Trophoblast cell (in vitro differentiated cells and primary cell): Measurements from ENCODE around the gene ZNF579.

ENCODE experiments used
- DNase-seq, 2 donors: peaks; one replicate each; pipeline ENCODE4 v3.0.0-alpha.2; 2016
- H2AFZ ChIP-seq: 2 replicates; pipeline ENCODE4 v1.6.1; 2013; ENCODE audit warnings: low read length, moderate library complexity, mild to moderate bottlenecking; ENCODE audit not compliant: insufficient read depth, poor library complexity
- H2AK5ac ChIP-seq: 2 replicates; pipeline ENCODE4 v1.6.1; 2013; ENCODE audit warnings: mild to moderate bottlenecking, low read length
- H2BK120ac ChIP-seq: 2 replicates; pipeline ENCODE4 v1.6.1; 2013; ENCODE audit warnings: low read length, mild to moderate bottlenecking, moderate library complexity; ENCODE audit not compliant: insufficient read depth, poor library complexity
- H2BK12ac ChIP-seq: 2 replicates; pipeline ENCODE4 v1.6.1; 2013; ENCODE audit warnings: mild to moderate bottlenecking, low read length, moderate library complexity
- H2BK5ac ChIP-seq: 2 replicates; pipeline ENCODE4 v1.6.1; 2013; ENCODE audit warnings: low read length, low read depth, moderate library complexity, mild to moderate bottlenecking; ENCODE audit not compliant: poor library complexity
- H3K14ac ChIP-seq: 2 replicates; pipeline ENCODE4 v1.6.1; 2013; ENCODE audit warnings: mild to moderate bottlenecking, low read length
- H3K18ac ChIP-seq: 2 replicates; pipeline ENCODE4 v1.6.1; 2013; ENCODE audit warnings: mild to moderate bottlenecking, low read length
- H3K23ac ChIP-seq: 2 replicates; pipeline ENCODE4 v1.6.1; 2013; ENCODE audit warnings: low read length
- H3K27ac ChIP-seq: 2 replicates; pipeline ENCODE4 v1.5.1; 2013; ENCODE audit warnings: low read depth, mild to moderate bottlenecking, inconsistent platforms, low read length, moderate library complexity
- H3K27me3 ChIP-seq: 2 replicates; pipeline ENCODE4 v1.6.1; 2013; ENCODE audit warnings: inconsistent platforms, mild to moderate bottlenecking, low read length, moderate library complexity; ENCODE audit not compliant: insufficient read depth
- H3K36me3 ChIP-seq, 2 experiments: 1 replicate in 1 of 2; 2 replicates in 1 of 2; pipeline ENCODE4 v1.6.1; 2013; ENCODE audit warnings: low read length in 2 of 2, mild to moderate bottlenecking in 2 of 2, moderate library complexity in 1 of 2; ENCODE audit not compliant: insufficient read depth in 2 of 2, control insufficient read depth in 1 of 2
- H3K4ac ChIP-seq: 2 replicates; pipeline ENCODE4 v1.6.1; 2013; ENCODE audit warnings: low read depth, mild to moderate bottlenecking, low read length, moderate library complexity
- H3K4me1 ChIP-seq, 2 experiments: 1 replicate in 1 of 2; 2 replicates in 1 of 2; pipeline ENCODE4 v1.6.1; 2013; ENCODE audit warnings: low read length in 2 of 2, mild to moderate bottlenecking in 2 of 2, moderate library complexity in 1 of 2; ENCODE audit not compliant: insufficient read depth in 2 of 2, control insufficient read depth in 1 of 2
- H3K4me2 ChIP-seq: 2 replicates; pipeline ENCODE4 v1.6.1; 2013; ENCODE audit warnings: inconsistent platforms, mild to moderate bottlenecking, low read length, moderate library complexity
- H3K4me3 ChIP-seq: 2 replicates; pipeline ENCODE4 v1.5.1; 2013; ENCODE audit warnings: mild to moderate bottlenecking, low read depth, low read length, inconsistent platforms
- H3K79me1 ChIP-seq: one replicate; pipeline ENCODE4 v1.6.1; 2013; ENCODE audit warnings: low read length
- H3K79me2 ChIP-seq: 2 replicates; pipeline ENCODE4 v1.6.1; 2013; ENCODE audit warnings: low read length, mild to moderate bottlenecking; ENCODE audit not compliant: control insufficient read depth, insufficient read depth, poor library complexity
- H3K9ac ChIP-seq: 2 replicates; pipeline ENCODE4 v1.6.1; 2013; ENCODE audit warnings: mild to moderate bottlenecking, low read length
- H3K9me3 ChIP-seq: 2 replicates; pipeline ENCODE4 v1.6.1; 2013; ENCODE audit warnings: low read depth, mild to moderate bottlenecking, control low read depth, inconsistent platforms, low read length; ENCODE audit not compliant: insufficient read depth
- H4K12ac ChIP-seq: 2 replicates; pipeline ENCODE4 v1.6.1; 2013; ENCODE audit warnings: low read depth, mild to moderate bottlenecking, low read length, moderate library complexity
- H4K8ac ChIP-seq: 2 replicates; pipeline ENCODE4 v1.6.1; 2013; ENCODE audit warnings: low read depth, mild to moderate bottlenecking, low read length, moderate library complexity
- H4K91ac ChIP-seq: one replicate; pipeline ENCODE4 v1.6.1; 2013; ENCODE audit warnings: low read depth, mild to moderate bottlenecking, low read length, moderate library complexity
- WGBS: extraction: QIAGEN DNeasy Blood & Tissue Kit; methylation state at CpG from one replicate; pipeline ENCODE4 v1.1.7; 2013; ENCODE audit warnings: missing lambda C conversion rate; ENCODE audit not compliant: insufficient read length, insufficient coverage; ENCODE audit errors: extremely low coverage; 5-methylcytosine and 5-hydroxymethylcytosine counted together

ZNF579 gene

GRCh38 chr19:55613930-55614710 lies 33.5 kb upstream of the ZNF579 start:
- Histone ChIP-seq H3K27me3 (no peaks in the 10 kb centered on the region), H2AFZ (no peak overlapping the region), H3K36me3 (peaks cover 45 to 51% of the 10 kb centered on the region in 2 experiments), H3K4me2 (no peak overlapping the region), H4K12ac (no peak overlapping the region), H4K91ac (no peak overlapping the region), H2BK120ac (no peak overlapping the region), H3K23ac (no peak overlapping the region), H3K18ac (no peak overlapping the region), H3K9me3 (peaks cover 7% of the 10 kb centered on the region), H3K4ac (no peak overlapping the region), H4K8ac (no peak overlapping the region), H3K4me3 (no peak overlapping the region), H2AK5ac (no peak overlapping the region), H3K79me1 (no peaks in the 10 kb centered on the region), H3K27ac (no peak overlapping the region), H2BK12ac (no peak overlapping the region), H3K4me1 (no peaks in the 10 kb centered on the region), H2BK5ac (no peak overlapping the region), H3K14ac (no peak overlapping the region), H3K9ac (no peak overlapping the region), H3K79me2 (no peaks in the 10 kb centered on the region)
- no peak for DNase-seq
- WGBS, result 100% methylated on average over 5 of the region's 75 CpGs

GRCh38 chr19:55613396-55613795 lies 32.7 kb upstream of the ZNF579 start:
- H2AFZ ChIP-seq, result no peak overlapping the region

GRCh38 chr19:55611983-55612645 lies 31.5 kb upstream of the ZNF579 start:
- DNase-seq, result no peak
- H2BK12ac ChIP-seq, result no peak overlapping the region
- no peak overlapping the region for H4K91ac ChIP-seq
- no peaks in the 10 kb centered on the region for H3K27me3 ChIP-seq
- H2BK120ac ChIP-seq, result no peak overlapping the region
- H3K79me2 ChIP-seq, result no peaks in the 10 kb centered on the region
- H3K36me3 ChIP-seq, result peaks cover 40 to 44% of the 10 kb centered on the region in 2 experiments
- H2AK5ac ChIP-seq, result no peak overlapping the region
- H4K8ac ChIP-seq, result no peak overlapping the region
- H3K4ac ChIP-seq, result no peak overlapping the region
- no CpG with 5 or more reads among the region's 3 CpGs for WGBS
- H3K4me1 ChIP-seq, result no peaks in the 10 kb centered on the region
- no peak overlapping the region for H3K27ac ChIP-seq
- no peak overlapping the region for H4K12ac ChIP-seq
- H3K23ac ChIP-seq, result no peak overlapping the region
- H3K4me2 ChIP-seq, result no peak overlapping the region
- no peak overlapping the region for H3K14ac ChIP-seq
- H3K79me1 ChIP-seq, result no peaks in the 10 kb centered on the region
- no peak overlapping the region for H2AFZ ChIP-seq
- no peak overlapping the region for H3K9ac ChIP-seq
- H3K4me3 ChIP-seq, result no peak overlapping the region
- no peak overlapping the region for H3K18ac ChIP-seq
- H2BK5ac ChIP-seq, result no peak overlapping the region
- peaks cover 7% of the 10 kb centered on the region for H3K9me3 ChIP-seq

More at GRCh38 chr19:55613396-55613795, 32.7 kb upstream of the ZNF579 start:
- Histone ChIP-seq H3K4me2 (no peak overlapping the region), H3K23ac (no peak overlapping the region), H3K4ac (no peak overlapping the region), H4K8ac (no peak overlapping the region), H3K79me2 (no peaks in the 10 kb centered on the region), H3K4me1 (no peaks in the 10 kb centered on the region), H3K36me3 (peaks cover 45 to 51% of the 10 kb centered on the region in 2 experiments), H3K14ac (no peak overlapping the region), H3K27me3 (no peaks in the 10 kb centered on the region), H3K9ac (no peak overlapping the region), H3K4me3 (no peak overlapping the region), H2BK12ac (no peak overlapping the region), H3K79me1 (no peaks in the 10 kb centered on the region), H2BK5ac (no peak overlapping the region), H4K91ac (no peak overlapping the region), H4K12ac (no peak overlapping the region), H2BK120ac (no peak overlapping the region), H3K9me3 (peaks cover 7% of the 10 kb centered on the region), H3K18ac (no peak overlapping the region), H3K27ac (no peak overlapping the region), H2AK5ac (no peak overlapping the region)
- DNase-seq, result no peak
- WGBS, result no CpG with 5 or more reads among the region's 27 CpGs

- H3K18ac ChIP-seq, result no peak overlapping the region
- no peaks in the 10 kb centered on the region for H3K79me1 ChIP-seq
- H3K23ac ChIP-seq, result no peak overlapping the region
- H3K14ac ChIP-seq, result no peak overlapping the region
- no peak overlapping the region for H4K12ac ChIP-seq
- H2AFZ ChIP-seq, result no peak overlapping the region
- no peak overlapping the region for H3K4ac ChIP-seq
- peaks cover 6% of the 10 kb centered on the region for H3K9me3 ChIP-seq
- no CpG with 5 or more reads among the region's 15 CpGs for WGBS
- no peak overlapping the region for H4K8ac ChIP-seq
- H3K9ac ChIP-seq, result no peak overlapping the region
- H2BK5ac ChIP-seq, result no peak overlapping the region
- H2BK120ac ChIP-seq, result no peak overlapping the region
- H3K27me3 ChIP-seq, result no peaks in the 10 kb centered on the region
- no peak overlapping the region for H2AK5ac ChIP-seq
- H4K91ac ChIP-seq, result no peak overlapping the region
- H3K4me3 ChIP-seq, result no peak overlapping the region
- no peaks in the 10 kb centered on the region for H3K79me2 ChIP-seq
- DNase-seq, result no peak
- no peak overlapping the region for H3K27ac ChIP-seq
- H3K4me1 ChIP-seq, result peaks cover 3 to 4% of the 10 kb centered on the region in 2 experiments
- H3K4me2 ChIP-seq, result no peak overlapping the region
- H3K36me3 ChIP-seq, result peaks cover 35 to 41% of the 10 kb centered on the region in 2 experiments
- no peak overlapping the region for H2BK12ac ChIP-seq
Observed at GRCh38 chr19:55611300-55611982, 30.8 kb upstream of the ZNF579 start.
